Hepatocyte (in vitro differentiated cells): ENCODE measurements around the gene ABHD3.

Experiments
- CTCF ChIP-seq: fragments of 200-600 bp; sonication (generic); IDR thresholded peaks from 2 replicates; pipeline ENCODE4 v1.5.1; 2016; ENCODE audit warnings: antibody characterized with exemption, mild to moderate bottlenecking; ENCODE audit not compliant: poor library complexity
- EZH2 ChIP-seq: fragments of 200-600 bp; sonication (generic); IDR thresholded peaks from 2 replicates; pipeline ENCODE4 v1.6.1; 2016; ENCODE audit warnings: antibody characterized with exemption, mild to moderate bottlenecking, borderline replicate concordance
- EZH2phosphoT487 ChIP-seq: fragments of 200-600 bp; sonication (generic); IDR thresholded peaks from one replicate; pipeline ENCODE4 v1.6.1; 2018; ENCODE audit warnings: antibody characterized with exemption, mild to moderate bottlenecking, low read depth, moderate library complexity; ENCODE audit not compliant: unreplicated experiment, severe bottlenecking

- peak; percentile 21 for TF ChIP-seq CTCF
- TF ChIP-seq EZH2 = no peak
- no peak for TF ChIP-seq EZH2phosphoT487
These were observed 31.9 kb downstream of the ABHD3 start for GRCh38 chr18:21672521-21673267.
